Stimulated activated CD8-positive, alpha-beta memory T cell treated with anti-CD3 and anti-CD28 coated beads, Interleukin-15, amount 100 ng/mL, for 48 hours (primary cell): ENCODE results near the gene GAB2.

ENCODE experiments used
- DNase-seq, 2 donors: peaks; one replicate each; pipeline ENCODE4 v3.0.0-alpha.2; 2020; ENCODE audit warnings: low read depth in 2 of 2

The GAB2 gene

DNA sequence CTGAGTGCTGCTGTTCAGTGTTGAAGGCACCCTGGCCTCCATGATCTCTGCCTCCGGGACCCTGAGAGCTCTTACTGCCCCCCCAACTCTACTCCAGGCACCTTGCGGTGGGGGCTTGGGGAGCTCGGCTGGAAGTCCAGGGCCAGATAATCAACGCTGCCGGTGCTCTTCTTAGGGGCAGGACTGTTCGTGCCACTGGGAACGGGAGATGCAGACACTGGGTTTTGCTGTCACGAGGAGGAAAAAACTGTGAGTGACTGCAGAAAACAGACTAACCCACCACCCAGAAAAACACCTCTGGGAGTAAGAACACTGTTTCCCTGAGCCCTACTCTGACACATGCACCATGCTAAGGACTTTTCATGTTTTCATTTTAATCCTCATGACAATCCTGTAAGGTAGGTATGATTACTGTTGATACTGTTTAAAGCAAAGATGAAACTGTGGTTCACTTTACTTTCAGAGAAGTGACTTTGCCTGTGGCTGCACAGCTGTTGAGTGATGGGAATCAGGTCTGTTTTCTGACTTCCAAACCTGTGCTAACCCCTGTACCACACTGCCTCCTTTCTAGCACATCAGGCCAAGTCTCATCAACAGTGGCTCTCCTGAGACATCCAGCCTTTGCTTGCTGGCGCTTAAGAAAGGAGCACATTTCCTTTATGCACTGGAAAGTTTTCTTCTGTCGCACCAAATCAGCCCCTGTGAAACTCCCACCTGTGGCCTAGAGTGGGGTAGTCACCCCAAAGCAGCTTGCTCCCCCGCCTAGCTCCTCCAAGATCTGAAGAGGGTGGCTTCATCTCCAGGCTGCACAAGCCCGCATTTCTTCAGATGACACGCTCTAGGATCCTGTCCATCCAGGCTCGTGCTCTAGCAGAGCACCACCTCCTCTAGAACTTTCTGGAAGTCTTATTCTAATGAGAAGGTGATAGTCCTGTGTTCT is 197.1 kb downstream of the GAB2 start:
- DNase-seq: no peak

DNA sequence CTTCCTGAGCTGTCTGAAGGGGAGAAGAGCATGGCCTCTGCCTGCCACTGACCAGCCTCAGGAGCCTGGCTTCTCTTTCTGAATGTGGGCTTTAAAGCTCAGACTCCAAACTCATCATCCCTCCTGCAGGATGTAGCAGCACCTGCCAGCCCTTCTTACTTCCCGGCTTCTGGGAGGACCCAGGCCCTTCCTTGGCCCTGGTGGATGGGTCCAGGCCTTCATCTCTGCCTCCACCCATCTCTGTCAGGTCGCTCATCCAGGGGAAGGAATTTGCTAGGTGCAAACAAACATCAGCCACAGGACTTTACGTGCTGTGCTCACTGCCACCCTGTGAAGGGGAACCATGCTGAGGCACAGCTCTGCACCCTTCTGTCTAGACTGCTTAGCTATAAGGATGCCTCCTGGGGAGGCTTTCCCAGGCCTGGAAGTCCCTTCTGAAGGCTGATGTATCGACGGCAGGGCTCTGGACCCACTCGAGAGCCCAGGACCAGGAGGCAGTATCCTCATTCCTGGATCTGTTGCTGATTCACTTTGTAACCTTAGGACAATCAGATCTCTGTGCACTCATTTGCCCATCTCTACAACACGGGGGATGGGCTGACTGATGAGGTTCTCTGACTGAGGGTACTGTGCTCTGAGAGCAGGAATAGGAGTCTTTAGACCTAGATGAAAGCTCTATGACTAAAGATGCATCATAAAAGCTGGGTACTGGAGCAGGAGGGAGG is 198.0 kb downstream of the GAB2 start:
- no peak for DNase-seq

DNA sequence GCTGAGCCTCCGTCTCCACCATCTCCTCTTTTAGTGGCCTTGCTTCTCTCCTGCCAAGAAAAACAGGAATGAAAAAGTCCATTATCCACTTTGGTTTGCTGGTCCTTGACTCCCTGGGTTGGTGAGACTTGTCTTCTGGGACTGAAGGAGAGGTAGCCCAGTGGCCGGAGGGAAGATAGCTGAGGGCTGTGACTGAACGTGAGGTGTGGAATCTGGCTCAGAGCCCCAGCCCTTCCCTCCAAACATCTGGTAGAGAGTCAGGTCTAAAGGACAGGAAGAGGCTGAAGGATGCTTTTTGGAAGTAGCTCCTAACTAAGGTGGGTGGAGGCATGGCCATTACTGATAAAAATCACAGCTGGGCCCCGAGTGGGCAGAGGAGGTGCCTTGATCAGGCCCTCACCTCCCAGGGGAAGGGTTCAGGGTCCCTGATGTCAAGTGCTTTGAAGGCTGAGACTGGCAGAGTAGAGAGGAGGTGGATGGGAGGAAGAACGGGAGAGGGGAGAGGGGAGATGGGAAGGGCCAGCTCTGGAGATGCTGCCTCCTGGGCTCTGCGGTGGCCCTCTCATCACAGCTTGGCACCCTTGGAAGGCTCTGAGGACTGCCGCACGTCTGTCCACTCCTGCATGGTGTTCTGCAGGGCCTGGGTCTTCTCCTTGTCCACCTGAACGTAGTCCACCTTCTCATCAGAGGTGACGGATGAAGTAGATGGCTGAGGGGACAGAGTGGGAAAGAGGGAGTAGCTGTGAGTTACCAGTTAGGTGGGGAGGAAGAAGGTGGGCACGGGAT is 198.7 kb downstream of the GAB2 start:
- DNase-seq: no peak

DNA sequence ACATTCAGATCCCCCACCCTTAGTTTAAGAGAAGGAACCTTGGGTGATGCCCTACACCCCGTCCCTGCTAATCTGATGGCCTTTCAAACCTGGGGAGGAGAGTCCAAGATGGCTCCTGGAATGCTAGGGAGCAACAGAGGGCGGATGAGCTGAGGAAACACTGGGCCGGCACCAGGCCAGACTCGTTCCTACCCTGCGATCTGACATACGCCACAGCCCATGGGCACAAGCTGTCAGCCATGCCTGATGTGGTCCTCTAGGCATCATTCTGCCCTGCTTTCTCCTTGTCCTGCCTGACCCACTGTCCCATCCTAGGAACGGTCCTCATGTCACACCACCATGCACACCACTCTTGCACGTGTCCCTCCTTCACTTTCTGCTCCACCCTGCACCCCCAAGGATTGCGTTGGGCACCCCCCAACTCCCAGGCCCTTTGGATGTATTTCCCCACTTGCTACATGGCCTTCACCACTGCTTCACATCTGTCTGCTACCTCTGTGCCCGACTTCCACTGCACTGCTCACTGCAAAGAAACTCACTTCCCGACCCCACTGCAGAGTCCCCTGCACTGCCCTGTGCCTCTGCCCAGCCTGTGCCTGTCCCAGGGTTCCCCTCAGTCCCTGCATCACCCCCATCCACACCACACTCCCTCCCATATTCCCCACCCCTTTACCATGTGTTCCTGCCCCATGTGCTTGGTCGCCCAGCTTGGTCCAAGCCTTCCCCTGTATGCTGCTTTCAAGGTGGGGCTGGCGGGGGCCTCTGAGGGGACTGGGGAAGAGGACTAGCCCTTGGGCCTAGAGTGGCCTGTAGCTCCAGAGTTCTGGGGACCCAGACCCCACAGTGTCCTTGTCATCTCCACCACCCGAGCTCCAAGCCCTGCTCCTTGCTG is 199.7 kb downstream of the GAB2 start:
- no peak for DNase-seq

DNA sequence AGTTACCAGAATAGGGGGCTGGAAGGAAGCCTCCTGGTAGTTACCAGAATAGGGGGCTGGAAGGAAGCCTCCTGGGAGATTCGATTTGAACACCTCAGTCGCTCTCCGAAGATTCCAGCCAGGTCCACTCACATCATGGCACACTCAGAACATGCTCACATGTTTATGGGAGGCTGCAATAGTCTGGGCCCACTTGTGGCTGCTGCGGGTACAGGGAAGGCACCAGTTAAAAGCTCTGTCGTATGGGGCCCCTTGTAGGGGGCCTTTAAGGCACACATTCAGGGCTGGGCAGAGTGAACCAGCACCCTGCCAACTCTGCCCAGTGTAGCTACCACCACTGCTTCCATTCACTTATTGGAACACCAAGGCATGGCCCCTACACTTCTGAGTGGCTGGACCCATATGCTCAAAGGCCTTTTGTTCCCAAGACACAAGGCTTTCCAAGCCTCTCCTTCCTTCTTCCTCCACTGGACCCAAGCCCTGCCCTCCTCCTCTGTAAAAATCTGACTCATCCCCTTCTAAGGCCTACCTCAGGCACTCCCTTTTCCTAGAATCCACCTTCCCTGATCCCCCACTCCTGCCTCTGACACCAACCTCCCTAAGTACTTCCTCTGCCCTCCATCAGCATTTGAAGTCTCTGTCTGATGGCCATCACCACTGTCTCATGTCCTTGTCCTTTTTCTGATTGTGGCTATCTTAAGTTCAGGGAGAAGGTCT is 200.9 kb downstream of the GAB2 start:
- DNase-seq: no peak

DNA sequence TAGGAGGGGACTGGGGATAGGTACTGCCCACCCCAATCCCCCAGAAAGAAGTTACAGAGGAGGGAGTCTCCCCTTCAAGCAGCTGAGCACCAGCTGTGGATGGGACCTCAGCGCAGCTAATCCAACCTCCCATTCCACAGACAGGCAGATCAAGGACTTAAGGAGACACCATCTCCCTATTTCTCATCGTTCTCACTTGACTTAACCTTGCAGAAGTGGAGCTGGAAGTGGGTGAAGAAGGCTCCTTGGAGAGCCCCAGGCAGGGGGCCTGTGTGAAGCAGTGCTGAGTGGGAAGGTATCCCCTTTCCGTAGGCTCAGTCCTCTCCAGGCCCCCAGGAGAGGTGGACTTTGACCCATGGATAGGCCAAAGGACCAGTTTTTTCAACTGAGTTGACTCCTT is 201.6 kb downstream of the GAB2 start:
- no peak for DNase-seq

DNA sequence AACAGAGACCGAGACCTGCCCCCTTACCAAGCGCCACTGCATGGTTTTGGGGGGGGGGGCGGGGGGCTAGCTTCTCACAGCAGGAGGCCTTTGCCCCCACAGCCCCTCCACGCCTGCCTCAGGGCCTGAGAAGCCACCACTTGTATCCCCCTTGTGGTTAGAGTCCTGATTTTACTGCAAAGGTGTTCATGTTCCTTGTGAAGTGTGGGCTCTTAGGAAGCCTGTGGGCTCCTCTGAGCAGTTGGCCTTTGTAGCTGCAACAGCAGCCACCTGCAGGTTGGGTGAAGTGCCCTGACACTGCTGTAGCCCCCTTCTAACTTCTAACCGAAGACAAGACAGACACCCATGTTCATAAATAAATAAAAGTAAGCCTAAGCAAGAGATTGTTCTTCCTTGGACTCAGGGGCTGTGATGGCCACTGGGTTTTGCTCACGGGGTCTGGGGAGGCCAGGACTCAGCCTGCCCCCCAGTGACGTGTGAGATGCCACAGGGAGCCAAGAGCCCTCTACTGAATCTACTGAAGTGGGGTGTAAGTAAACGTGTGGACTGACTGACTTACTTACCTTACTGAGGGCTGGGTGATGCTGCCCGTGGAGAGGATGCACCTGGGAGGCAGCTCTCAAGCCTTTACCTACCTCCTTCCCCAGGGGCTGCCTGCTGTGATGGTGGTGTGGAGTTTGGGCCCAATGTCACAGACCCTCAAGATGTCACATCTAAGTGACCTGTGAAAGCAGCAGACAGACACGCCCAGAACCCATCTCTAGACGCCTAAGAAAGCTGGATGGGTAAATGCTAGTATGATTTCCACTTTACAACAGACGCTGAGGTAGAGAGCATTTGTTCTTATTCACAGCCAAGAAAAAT is 203.1 kb downstream of the GAB2 start:
- no peak for DNase-seq

DNA sequence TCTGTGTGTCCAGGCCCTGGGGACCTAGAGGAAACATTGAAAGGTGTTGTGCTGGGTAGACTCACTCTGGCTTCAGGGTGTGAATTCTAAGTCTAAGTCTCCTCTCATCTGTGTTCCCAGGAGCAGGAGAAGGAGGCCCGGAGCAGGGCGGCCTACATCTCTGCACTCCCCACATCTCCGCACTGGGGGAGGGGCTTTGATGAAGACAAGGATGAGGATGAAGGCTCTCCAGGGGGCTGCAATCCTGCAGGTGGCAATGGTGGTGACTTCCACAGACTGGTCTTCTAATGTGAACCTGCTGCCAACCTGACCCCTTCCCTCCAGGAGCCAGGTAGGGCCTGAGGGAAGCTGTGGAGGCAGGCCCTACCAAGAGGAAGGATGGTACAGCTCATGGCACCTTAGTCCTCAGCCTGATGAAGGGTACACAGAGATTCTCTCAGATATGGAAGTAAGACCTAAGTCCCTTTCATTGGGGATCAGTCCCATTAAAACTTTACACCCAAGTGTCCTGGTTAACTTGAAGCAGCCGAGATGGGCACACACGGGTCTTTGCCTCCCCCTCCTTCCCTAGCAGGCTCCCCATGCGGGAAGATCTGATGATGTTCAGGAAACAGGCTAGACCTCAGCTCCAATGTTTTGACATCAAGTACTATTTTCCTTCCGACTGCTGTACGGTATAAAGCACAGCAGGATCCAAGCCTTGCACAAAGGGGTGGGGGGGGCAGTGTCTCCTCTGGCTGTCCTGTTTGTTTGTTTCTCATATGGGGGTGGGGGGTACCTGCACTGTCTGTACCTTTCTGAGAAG is 203.9 kb downstream of the GAB2 start:
- no peak for DNase-seq

DNA sequence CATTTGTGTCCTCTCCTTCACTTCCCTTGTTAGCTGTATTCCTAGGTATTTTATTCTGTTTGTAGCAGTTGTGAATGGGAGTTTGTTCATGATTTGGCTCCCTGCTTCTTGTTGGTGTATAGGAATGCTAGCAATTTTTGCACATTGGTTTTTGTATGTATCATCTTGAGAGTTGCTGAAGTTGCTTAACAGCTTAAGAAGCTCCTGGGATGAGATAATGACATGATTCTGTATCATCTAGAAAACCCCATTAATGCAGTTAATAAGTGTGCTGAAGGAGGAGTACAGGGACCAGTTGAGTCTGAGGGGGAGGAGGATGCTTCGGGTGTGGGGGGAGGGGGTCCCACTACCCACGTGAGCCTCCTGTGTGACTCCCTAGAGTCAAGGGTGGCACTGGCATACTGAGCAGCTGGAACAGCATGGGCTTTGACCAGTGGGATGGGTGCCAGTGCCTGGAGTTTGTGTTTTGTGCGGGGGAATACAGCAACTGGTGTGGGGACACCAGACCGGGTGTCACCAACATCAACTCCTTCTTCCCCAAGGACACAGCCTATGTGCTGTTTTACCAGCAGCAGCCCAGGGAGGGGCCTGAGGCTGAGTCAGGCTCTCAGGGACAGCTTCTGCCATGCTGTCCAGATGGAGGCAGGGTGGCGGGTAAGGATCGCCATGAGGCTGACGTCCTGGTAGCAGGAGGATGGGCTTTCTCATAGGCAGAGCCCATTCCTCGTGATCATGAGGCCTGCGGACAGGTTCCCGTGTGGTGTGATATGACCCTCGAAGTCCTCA is 204.8 kb downstream of the GAB2 start:
- DNase-seq: no peak

DNA sequence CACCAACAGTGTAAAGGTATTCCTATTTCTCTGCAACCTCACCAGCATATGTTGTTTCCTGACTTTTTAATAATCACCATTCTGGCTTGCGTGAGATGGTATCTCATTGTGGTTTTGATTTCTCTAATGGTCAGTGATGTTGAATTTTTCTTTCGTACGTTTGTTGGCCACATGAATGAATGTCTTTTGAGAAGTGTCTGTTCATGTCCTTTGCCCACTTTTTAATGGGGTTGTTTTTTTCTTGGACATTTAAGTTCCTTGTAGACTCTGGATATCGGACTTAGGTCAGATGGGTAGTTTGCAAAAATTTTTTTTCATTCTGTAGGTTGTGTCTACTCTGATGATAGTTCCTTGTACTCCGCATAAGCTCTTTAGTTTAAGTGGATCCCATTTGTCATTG is 206.1 kb downstream of the GAB2 start:
- DNase-seq: no peak

DNA sequence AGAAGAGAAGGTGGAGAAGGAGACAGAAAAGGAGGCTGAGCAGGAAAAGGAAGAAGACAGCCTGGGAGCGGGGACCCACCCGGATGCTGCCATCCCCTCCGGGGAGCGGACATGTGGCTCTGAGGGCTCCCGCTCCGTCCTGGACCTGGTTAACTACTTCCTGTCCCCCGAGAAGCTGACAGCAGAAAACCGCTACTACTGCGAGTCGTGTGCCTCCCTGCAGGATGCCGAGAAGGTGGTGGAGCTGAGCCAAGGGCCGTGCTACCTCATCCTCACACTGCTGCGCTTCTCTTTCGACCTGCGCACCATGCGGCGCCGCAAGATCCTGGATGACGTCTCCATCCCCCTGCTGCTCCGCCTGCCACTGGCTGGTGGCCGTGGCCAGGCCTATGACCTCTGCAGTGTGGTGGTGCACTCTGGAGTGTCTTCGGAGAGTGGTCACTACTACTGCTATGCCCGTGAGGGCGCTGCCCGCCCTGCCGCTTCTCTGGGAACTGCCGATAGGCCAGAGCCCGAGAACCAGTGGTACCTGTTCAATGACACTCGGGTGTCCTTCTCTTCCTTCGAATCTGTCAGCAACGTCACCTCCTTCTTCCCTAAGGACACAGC is 207.5 kb downstream of the GAB2 start:
- DNase-seq: no peak

DNA sequence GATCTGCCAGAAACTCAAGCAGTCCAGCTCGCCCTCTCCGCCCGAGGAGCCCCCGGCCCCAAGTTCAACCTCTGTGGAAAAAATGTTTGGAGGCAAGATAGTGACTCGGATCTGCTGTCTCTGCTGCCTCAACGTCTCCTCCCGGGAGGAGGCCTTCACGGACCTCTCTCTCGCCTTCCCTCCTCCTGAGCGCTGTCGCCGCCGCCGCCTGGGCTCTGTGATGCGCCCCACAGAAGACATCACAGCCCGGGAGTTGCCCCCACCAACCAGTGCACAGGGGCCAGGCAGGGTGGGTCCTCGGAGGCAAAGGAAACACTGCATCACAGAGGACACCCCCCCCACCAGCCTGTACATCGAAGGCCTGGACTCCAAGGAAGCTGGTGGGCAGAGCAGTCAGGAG is 208.1 kb downstream of the GAB2 start:
- no peak for DNase-seq

DNA sequence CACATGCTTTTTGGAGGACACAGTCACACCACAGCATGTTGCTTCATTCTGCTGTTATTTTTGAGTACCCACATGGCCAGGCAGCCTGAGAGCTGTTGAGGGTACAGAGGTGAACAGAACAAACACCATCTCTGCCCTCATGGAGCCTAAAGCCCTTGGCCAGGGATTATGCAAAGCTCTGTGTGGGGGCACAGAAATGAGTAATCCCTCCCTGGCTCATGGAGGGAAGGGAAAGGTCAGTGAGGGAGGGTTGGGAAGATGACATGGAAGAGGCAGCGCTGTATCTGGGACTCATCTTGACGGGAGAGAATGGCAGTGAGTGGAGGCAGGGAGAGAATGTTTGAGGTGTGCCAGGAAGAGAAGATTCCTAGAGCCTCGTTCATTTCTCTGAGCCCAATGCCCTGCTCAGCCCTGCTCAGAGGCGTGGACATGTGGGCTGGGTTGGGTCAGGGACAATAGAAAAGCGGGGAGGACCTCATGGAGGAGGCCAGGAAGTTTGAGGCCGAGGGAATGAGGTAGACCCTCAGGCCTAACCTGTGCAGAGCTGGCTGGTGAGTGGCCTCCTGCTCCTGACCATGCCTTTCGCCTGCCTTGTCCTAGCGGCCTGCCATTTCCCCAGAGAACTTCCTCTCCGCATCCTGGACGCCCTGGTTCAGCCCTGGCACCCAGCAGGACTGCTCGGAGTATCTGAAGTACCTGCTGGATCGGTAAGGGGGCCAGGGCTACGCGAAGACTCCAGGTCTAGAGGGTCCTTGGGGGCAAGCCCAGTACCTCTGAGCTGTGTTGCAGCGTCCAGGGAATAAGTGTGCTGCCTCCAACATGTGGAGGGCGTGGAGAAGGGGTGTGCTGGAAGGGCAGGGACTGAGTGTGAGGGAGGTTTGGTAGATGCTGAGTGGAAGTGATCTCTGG is 209.1 kb downstream of the GAB2 start:
- no peak for DNase-seq

DNA sequence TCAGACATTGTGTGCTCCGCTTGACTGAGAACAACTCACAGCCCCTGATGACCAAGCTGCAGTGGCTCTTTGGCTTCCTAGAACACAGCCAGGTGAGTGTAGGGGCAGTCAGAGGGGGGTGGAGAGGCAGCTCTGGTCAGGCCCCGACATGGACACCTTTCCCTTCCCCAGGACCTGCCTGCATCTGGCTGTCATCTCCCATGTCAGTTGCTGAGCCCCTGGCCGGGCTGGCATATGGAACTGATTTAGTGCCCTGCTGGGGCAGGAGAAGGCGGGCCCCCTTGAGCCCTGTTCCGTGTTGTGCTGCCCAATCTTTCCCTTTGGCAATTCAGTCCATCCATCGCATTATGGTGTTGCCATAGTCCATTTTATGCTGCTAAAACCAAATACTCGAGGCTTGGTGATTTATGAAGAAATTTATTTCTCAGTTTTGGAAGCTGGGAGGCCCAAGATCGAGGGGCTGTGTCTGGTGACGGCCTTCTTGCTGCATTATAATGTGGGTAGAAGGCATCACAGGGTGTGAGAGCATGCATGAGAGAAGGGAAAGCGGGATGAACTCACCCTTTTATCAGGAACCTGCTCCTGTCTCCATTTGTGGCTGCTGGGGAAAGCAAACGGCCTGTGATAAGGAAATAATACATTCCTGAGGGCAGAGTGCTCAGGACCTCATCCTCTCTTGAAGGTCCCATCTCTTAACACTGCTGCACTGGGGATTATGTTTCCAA is 209.9 kb downstream of the GAB2 start:
- DNase-seq: no peak

DNA sequence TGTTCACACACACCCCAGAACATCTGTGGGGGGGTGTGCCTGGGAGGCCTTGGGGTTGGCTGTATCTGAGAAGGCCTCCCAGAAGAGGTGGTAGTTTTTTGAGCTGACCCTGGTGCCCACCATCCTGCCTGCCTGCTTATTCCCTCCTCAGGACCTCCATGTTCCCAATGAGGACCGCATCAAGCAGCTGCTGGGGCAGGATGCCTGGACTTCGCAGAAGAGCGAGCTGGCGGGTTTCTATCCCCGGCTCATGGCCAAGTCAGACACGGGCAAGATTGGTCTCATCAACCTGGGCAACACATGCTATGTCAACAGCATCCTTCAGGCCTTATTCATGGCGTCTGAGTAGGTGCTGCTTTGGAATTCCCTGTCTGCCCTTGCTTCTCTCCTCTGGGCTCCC is 211.9 kb downstream of the GAB2 start:
- DNase-seq: no peak

DNA sequence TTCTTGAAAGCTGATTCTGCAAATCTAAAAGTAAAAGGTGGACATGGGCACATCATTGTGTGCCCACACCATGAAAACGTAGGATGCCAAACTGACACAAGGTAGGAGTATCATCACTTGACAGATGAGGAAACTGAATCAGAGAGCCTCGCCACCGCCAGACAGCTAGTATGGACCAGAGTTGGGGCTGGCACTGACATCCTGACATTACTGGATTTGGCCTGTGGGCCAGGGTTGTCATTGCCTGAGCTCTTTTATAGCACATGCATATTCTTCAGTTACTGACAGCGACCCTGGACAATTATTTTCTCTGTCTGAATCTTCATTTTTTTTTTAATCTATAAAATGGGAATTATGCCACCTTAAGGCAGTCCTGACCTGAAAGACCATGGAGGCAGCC is 212.4 kb downstream of the GAB2 start:
- no peak for DNase-seq
